Renal pelvis (tissue), 4 donors: Measurements from ENCODE around the gene CFLAR. TPM values are rescaled to one million over a fixed set of nuclear protein-coding genes. Genes with fewer than 3 reads are reported as not detected.
"Not testable (repeated sequence)": the region's sequence is repeated elsewhere in the genome, so short reads cannot be mapped to it uniquely, and the experiment has no call there.

Experiments used
- DNase-seq: peaks from one replicate; pipeline ENCODE4 v3.0.0-alpha.2; 2013
- polyA plus RNA-seq, 3 donors: library from polyadenylated mRNA; unstranded; fragments of 120-200 nt; gene quantifications; one replicate each; pipeline ENCODE4 v1.2.1, GENCODE V29; 2013; ENCODE audit not compliant: insufficient read length in 3 of 3

CFLAR gene
- polyA plus RNA-seq, 3 donors, result 42.1 to 84.4 (median 81.6) TPM

GRCh38 chr2:201172279-201172678, 56.3 kb downstream of the CFLAR start:
- DNase-seq, result no peak

DNA sequence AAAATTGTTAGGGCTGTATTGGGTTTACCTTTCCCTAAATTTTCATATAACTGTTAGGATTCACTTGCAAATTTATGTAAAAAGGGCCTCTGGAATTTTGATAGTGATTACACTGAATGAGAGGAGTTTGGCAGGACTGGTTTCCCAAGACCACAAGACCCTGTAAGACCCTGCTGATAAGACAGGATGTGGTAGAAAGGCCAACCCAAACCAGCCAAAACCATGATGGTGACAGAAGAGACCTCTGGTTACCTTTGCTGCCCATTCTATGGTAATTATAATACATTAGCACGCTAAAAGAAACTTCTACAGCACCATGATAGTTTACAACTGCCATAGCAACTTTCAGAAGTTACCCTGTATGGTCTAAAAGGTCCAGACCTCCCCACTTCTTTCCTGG, 58.7 kb downstream of the CFLAR start:
- DNase-seq, result no peak

GRCh38 chr2:201176081-201176481, 60.1 kb downstream of the CFLAR start:
- no peak for DNase-seq

- DNase-seq, result no peak
Observed at GRCh38 chr2:201180010-201180409, 64.0 kb downstream of the CFLAR start.

DNA sequence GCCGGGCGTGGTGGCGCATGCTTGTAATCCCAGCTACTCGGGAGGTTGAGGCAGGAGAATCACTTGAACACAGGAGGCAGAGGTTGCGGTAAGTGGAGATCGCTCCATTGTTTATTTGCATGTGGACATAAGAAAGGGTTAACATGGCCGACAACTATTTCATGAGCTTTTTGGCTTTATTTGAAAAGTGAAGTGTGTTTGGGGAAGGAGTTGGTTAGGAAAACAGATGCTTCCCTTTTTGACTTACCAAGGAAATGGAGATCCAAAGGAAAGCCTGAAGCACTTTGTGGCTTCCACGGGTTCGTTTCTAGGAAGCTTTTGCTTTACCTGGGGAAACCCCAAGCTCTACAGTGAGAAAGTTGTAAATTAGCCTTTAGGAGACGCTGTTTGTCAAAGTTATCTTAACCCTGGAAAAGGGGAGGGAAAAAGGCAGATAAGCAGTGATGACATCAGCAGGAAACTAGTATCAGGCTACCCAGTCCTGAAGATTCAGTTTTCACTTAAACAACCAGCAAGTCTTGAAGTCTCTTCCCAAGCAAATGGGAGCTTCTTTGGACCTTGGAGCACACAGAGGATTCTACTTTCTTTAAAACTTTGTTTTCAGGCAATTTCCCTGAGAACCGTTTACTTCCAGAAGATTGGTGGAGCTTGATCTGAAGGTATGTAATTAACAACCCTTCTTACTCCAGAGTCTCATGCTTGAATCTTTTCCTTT, 66.8 kb downstream of the CFLAR start, which contains the start of gene CASP10:
CASP10 (plus strand) TSS at position 492 of the 715 bp plus-strand sequence. CDS start 2,637 bp downstream, outside the sequence.
- DNase-seq, result peak; percentile 71

- DNase-seq, result no peak
Observed at GRCh38 chr2:201183365-201183727, 67.4 kb downstream of the CFLAR start.

- not testable (repeated sequence) for DNase-seq
Observed at GRCh38 chr2:201183835-201184234, 67.9 kb downstream of the CFLAR start.

GRCh38 chr2:201184248-201184647, 68.3 kb downstream of the CFLAR start:
- DNase-seq, result not testable (repeated sequence)

DNA sequence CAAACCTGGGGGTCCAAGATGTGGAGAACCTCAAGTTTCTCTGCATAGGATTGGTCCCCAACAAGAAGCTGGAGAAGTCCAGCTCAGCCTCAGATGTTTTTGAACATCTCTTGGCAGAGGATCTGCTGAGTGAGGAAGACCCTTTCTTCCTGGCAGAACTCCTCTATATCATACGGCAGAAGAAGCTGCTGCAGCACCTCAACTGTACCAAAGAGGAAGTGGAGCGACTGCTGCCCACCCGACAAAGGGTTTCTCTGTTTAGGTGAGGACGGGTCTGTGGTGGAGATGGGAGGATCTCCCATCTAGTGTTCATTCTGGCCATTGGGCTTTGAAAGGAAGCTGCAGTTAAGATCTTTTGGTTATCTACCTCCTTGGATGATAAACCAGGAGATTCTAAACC, 69.9 kb downstream of the CFLAR start:
- DNase-seq, result no peak

DNA sequence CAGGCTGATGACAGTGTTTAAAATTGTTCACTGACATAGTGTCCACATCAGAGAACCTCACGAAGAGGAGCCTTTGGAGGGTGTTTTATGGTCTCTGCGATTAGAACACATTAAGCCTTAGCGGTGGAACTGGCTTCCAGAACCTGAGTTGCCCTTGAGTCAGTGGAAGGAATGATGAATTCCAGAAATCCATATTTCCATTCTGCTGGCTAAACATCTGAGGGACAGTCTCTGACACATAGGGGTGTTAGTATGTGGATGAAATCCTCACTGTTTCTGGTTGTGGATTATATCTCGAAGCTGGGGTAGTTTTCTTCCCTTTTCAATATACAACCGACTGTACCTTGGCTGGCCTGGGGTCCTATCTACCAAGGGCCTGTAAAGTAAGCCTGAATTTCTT, 71.0 kb downstream of the CFLAR start:
- no peak for DNase-seq

GRCh38 chr2:201188449-201188848, 72.5 kb downstream of the CFLAR start:
- no peak for DNase-seq

- no peak for DNase-seq
Observed at GRCh38 chr2:201191132-201191875, 75.3 kb downstream of the CFLAR start.

DNA sequence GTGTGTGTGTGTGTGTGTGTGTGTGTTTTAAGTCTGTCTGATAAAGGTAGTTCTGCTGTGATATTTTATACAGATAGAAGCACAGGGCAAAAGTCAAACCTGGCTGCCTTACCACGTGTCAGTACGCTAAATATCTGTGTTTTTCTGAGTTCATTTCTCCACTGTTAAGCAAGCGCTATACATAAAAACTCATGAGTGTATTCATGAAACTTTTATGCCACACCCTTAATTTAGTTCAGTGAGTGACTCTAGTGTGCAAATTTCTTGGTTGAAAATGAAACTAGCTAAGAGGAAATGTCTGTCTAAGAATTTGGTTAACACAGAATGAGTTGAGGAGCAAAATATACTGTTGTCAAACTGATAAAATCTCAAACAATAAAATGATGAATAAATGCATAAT, 78.1 kb downstream of the CFLAR start:
- no peak for DNase-seq

- no peak for DNase-seq
Observed at GRCh38 chr2:201195331-201195730, 79.4 kb downstream of the CFLAR start.

DNA sequence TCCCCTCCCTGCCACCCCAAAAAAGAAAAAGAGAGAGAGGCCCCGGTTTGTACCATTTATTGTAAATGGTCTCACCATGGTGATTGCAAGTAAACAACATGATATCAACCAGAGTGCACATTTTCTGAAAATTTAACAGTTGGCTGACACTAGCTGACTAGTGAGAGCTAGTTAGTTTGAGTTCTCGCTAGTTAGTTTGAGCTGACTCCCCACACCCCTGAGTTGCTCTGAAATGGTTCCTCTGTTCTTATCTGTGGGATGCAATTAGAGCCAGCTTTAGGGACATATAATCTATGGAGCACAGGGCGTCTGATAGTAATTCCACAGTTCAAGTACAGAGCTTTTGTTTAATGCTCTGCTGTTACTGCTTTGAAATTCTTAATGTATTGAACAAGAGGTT, 80.0 kb downstream of the CFLAR start:
- no peak for DNase-seq

DNA sequence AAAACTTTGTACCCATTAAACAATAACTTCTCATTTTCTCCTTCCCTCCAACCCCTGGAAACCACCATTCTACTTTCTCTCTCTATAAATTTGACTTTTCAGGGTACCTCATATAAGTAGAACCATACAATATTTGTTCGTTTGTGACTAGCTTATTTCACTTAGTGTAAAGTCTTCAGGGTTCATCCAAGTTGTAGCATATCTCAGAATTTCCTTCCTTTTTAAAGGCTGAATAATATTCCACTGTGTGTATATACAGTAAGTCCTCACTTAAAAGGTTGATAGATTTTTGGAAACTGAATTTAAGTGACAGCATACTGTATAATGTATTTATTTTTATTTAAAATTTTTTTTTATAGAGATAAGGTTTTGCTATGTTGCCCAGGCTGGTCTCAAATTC, 80.8 kb downstream of the CFLAR start:
- no peak for DNase-seq

DNA sequence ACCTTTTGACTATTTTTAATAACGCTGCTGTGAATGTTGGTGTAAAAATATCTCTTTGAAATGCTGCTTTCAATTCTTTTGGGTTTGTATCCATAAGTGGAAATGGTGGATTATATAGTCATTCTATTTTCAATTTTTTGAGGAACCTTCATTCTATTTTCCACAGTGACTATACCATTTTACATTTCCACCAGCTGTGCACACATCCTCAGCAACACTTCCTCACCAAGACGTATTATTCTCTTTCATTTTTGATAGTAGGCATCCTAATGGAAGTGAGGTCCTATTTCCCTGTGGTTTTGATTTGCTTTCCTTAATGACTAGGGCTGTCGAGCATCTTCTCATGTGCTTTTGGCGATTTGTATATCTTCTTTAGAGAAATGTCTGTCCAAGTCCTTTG, 81.8 kb downstream of the CFLAR start:
- DNase-seq, result no peak

GRCh38 chr2:201199847-201200246, 83.9 kb downstream of the CFLAR start:
- no peak for DNase-seq

DNA sequence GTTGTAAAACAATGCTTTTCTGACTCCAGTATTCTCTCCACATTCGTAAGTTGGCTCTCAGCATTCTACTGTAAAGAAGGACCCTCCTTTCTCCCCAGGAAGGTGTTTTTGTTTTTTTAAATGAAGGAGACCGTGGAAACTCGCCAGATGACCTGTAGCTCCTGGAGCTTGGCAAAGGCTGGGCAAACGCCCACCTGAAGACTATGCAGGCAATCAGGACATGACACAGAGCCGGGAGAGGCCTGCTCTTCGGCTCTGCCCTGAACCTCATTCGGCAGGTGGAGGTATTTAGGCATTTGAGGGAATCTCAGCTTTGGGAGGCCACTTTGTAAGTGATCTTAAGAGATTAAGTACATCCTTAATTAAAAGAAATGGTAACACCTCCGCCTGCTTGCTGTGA, 84.4 kb downstream of the CFLAR start:
- no peak for DNase-seq

GRCh38 chr2:201201371-201201770, 85.4 kb downstream of the CFLAR start:
- no peak for DNase-seq

GRCh38 chr2:201203916-201204654, 88.1 kb downstream of the CFLAR start:
- peak; percentile 75 for DNase-seq

DNA sequence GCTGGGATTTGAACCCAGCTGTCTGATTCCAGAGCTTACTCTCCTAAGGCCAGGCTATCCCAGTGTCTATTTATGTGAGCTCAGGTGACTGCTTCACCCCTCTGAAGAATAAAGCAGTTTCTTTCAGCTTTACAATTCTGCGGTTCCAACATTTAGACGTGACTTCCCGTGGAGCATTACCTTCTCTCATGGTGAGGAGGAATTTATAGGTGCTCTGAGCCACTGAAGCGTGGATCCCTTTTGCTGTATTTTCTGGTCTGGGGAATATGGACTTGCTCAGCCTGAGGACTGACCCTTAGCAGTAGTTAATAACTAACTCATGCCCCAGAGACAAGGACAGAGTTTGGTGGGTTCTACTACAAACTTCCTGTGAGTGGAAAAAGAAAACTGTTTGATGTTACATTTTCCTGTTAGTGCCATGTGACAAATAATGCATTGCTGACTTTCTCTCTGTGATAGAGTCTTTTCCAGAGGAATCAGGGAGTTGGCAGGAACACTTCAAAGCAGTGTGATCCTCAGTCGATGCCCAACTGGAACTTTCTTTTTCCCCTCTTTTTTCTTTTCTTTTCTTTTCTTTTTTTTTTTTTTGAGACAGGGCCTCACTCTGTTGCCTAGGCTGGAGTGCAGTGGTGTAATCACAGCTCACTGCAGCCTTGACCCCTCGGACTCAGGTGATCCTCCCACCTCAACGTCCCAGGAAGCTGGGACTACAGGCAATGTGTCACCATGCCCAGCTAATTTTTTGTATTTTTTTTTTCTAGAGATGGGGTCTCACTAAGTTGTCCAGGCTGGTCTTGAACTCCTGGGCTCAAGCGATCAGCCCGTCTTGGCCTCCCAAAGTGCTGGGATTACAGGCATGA, 88.9 kb downstream of the CFLAR start:
- DNase-seq, result peak; percentile 58
